Naive thymus-derived CD4-positive, alpha-beta T cell (primary cell): Measurements from ENCODE around the gene CCL7. TPM values are rescaled to one million over a fixed set of nuclear protein-coding genes. Genes with fewer than 3 reads are reported as not detected.

Experiments
- ATAC-seq: fragments of 150-1000 bp; cut with Tn5 transposase; 2 replicates; pipeline ENCODE4 v1.10.0; 2021; ENCODE audit warnings: mild to moderate bottlenecking, moderate library complexity
- CTCF ChIA-PET: fragments of 350-600 bp; sonication (Branson Sonifier 250); formaldehyde crosslinking; loops from one replicate; lab custom pipeline; 2021; ENCODE audit warnings: antibody characterized with exemption; lab: Charles Lee
- POLR2A ChIA-PET: fragments of 350-600 bp; sonication (Branson Sonifier 250); formaldehyde crosslinking; loops from one replicate; lab custom pipeline; 2021; ENCODE audit warnings: antibody characterized with exemption, inconsistent platforms; lab: Charles Lee
- DNase-seq, 9 donors: peaks; one replicate each; pipeline versions ENCODE4 v3.0.0 to v3.0.0-alpha.2; 2020 to 2022; ENCODE audit warnings: mixed read lengths in 1 of 9
- H3K27ac ChIP-seq: one replicate; pipeline ENCODE4 v1.7.0; 2013; ENCODE audit warnings: mild to moderate bottlenecking, low read depth, low read length, moderate library complexity
- H3K27me3 ChIP-seq, 2 donors: one replicate each; pipeline ENCODE4 v1.7.0; 2013; ENCODE audit warnings: low read length in 2 of 2, mild to moderate bottlenecking in 2 of 2, moderate library complexity in 2 of 2; ENCODE audit not compliant: control insufficient read depth in 2 of 2, insufficient read depth in 2 of 2
- H3K36me3 ChIP-seq, 3 experiments: 1 replicate in 2 of 3; 2 replicates in 1 of 3; pipeline ENCODE4 v1.7.0; 2013; ENCODE audit warnings: low read length in 3 of 3, mild to moderate bottlenecking in 3 of 3, moderate library complexity in 1 of 3; ENCODE audit not compliant: insufficient read depth in 3 of 3, control insufficient read depth in 2 of 3
- H3K4me1 ChIP-seq, 2 donors: one replicate each; pipeline ENCODE4 v1.7.0; 2013; ENCODE audit warnings: low read length in 2 of 2, mild to moderate bottlenecking in 2 of 2, moderate library complexity in 1 of 2; ENCODE audit not compliant: control insufficient read depth in 2 of 2, insufficient read depth in 2 of 2
- H3K4me3 ChIP-seq: 2 replicates; pipeline ENCODE4 v1.7.0; 2013; ENCODE audit warnings: mild to moderate bottlenecking, low read length
- H3K9me3 ChIP-seq, 3 experiments: 1 replicate in 2 of 3; 2 replicates in 1 of 3; pipeline ENCODE4 v1.7.0; 2013; ENCODE audit warnings: low read length in 3 of 3; ENCODE audit not compliant: control insufficient read depth in 2 of 3
- H3K27ac Mint-ChIP-seq, 9 donors: one replicate each; pipeline ENCODE4 v1.8.0; 2020 to 2022; ENCODE audit warnings: mixed read lengths in 9 of 9, mild to moderate bottlenecking in 8 of 9, moderate library complexity in 5 of 9, inconsistent platforms in 2 of 9
- H3K27me3 Mint-ChIP-seq, 5 donors: one replicate each; pipeline ENCODE4 v1.8.0; 2021 to 2022; ENCODE audit warnings: mixed read lengths in 5 of 5, mild to moderate bottlenecking in 1 of 5
- H3K36me3 Mint-ChIP-seq, 5 donors: one replicate each; pipeline ENCODE4 v1.8.0; 2020 to 2022; ENCODE audit warnings: mixed read lengths in 5 of 5, mild to moderate bottlenecking in 3 of 5, inconsistent platforms in 1 of 5
- H3K4me1 Mint-ChIP-seq, 7 donors: one replicate each; pipeline ENCODE4 v1.8.0; 2020 to 2022; ENCODE audit warnings: mixed read lengths in 7 of 7, mild to moderate bottlenecking in 3 of 7, inconsistent platforms in 1 of 7
- H3K4me3 Mint-ChIP-seq, 10 donors: one replicate each; pipeline ENCODE4 v1.8.0; 2020 to 2022; ENCODE audit warnings: mild to moderate bottlenecking in 10 of 10, mixed read lengths in 10 of 10, moderate library complexity in 6 of 10, inconsistent platforms in 2 of 10
- H3K9me3 Mint-ChIP-seq, 11 donors: one replicate each; pipeline ENCODE4 v1.8.0; 2020 to 2022; ENCODE audit warnings: mixed read lengths in 11 of 11, mild to moderate bottlenecking in 4 of 11, inconsistent platforms in 1 of 11, moderate library complexity in 1 of 11
- intact Hi-C, 2 donors: fragments of 100-400 bp; cut with micrococcal nuclease; formaldehyde crosslinking; loops; one replicate each; pipeline ENCODE4 v1.15.1; 2023
- polyA plus RNA-seq, 2 donors: library from polyadenylated mRNA; unstranded; fragments of 300-500 nt; fragmentation: Illumina TruSeq; gene quantifications; one replicate each; pipeline ENCODE4 v1.2.3, GENCODE V29; 2021
- total RNA-seq, 6 experiments: library from RNA in 5 of 6; stranded (reverse) in 5 of 6; gene quantifications; 1 replicate in 5 of 6; 2 replicates in 1 of 6; pipeline ENCODE4 v1.2.3 and lab custom pipeline; 2021 to 2026

Gene CCL7
- total and polyA plus RNA-seq, 7 experiments from 2014 or later = not detected

DNA sequence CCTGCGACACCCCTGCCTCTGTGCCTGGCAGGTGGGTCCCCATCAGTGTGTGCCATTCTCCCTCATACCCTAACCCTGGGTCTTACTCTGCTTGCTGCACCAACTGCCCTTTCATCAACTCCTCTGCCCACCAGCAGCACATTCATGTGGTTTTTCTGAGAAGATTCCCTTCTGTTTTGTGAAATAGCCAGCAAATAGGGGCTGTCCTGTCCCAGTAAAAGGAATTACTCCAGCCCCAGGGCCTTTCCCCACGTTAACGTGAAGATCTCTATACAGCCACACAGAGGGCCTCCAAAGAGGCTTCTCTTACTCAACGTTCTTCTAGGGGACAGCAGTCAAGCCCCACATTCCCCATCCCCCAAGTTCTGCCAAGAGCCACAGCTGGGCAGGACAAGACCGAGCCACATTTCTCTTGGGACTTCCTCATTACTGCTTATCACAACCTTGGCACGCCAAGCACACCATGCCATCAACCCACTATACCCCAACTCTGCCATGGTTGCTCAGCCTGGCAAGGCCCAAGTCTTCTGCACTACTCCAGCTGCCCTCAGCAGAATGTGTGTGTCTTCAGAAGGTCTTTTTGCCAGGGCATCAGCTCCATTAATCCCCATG lies 33.6 kb upstream of the CCL7 start:
- no peak for DNase-seq
- ChIA-PET POLR2A (no interaction called here), CTCF (no interaction called here)
- intact Hi-C loops = no loop called here
- Mint-ChIP-seq H3K4me3 (no peak overlapping the region), H3K27me3 (peaks cover 11 to 39% (median 15%) of the 10 kb centered on the region in 5 donors), H3K9me3 (peaks cover 0 to under 1% (median 0%) of the 10 kb centered on the region in 11 donors), H3K27ac (no peak overlapping the region), H3K4me1 (peaks cover 0 to 6% (median 0%) of the 10 kb centered on the region in 7 donors), H3K36me3 (no peaks in the 10 kb centered on the region)
- Histone ChIP-seq H3K27me3 (no peaks in the 10 kb centered on the region), H3K9me3 (no peaks in the 10 kb centered on the region), H3K36me3 (no peaks in the 10 kb centered on the region), H3K4me3 (no peak overlapping the region), H3K4me1 (no peaks in the 10 kb centered on the region), H3K27ac (no peak overlapping the region)
- no peak for ATAC-seq

GRCh38 chr17:34237458-34237857 lies 32.6 kb upstream of the CCL7 start:
- DNase-seq = no peak
- intact Hi-C loops = no loop called here
- ChIA-PET CTCF (no interaction called here), POLR2A (no interaction called here)
- Mint-ChIP-seq H3K9me3 (no peaks in the 10 kb centered on the region), H3K36me3 (no peaks in the 10 kb centered on the region), H3K27ac (no peak overlapping the region), H3K4me1 (peaks cover 0 to 6% (median 0%) of the 10 kb centered on the region in 7 donors), H3K4me3 (no peak overlapping the region), H3K27me3 (peaks cover 9 to 39% (median 13%) of the 10 kb centered on the region in 5 donors)
- H3K4me3 ChIP-seq = no peak overlapping the region
- no peak for ATAC-seq
- no peaks in the 10 kb centered on the region for H3K9me3 ChIP-seq
- H3K36me3 ChIP-seq = no peaks in the 10 kb centered on the region
- H3K27ac ChIP-seq = no peak overlapping the region
- no peaks in the 10 kb centered on the region for H3K4me1 ChIP-seq
- H3K27me3 ChIP-seq = no peaks in the 10 kb centered on the region

DNA sequence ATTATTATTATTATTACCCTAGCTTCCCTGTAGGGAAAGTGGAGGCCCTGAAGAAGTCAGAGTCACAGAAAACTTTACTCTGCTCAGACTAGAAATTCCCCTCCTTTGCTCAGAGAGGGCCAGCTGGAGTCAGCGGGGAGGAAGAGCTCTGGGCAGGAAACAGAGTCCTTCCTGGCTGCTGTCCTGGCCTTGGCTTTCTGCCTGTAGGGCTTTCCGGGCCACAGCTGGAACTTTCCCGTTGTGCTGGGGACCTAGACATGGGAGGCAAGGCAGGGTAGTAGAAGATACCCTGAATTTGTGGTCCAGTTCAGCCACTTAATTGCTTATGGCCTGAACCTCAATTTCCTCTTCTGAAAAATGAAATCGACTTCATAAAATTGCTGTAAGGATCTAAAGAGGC lies 29.0 kb upstream of the CCL7 start:
- no peaks in the 10 kb centered on the region for H3K4me1 ChIP-seq
- H3K36me3 ChIP-seq = no peaks in the 10 kb centered on the region
- Mint-ChIP-seq H3K4me3 (no peak overlapping the region), H3K27me3 (peaks cover 0 to 23% (median 8%) of the 10 kb centered on the region in 5 donors), H3K27ac (no peak overlapping the region), H3K9me3 (no peaks in the 10 kb centered on the region), H3K36me3 (no peaks in the 10 kb centered on the region), H3K4me1 (peaks cover 0 to 6% (median 0%) of the 10 kb centered on the region in 7 donors)
- DNase-seq (no peak), ATAC-seq (no peak)
- H3K27ac ChIP-seq = no peak overlapping the region
- intact Hi-C loops = no loop called here
- H3K4me3 ChIP-seq = no peak overlapping the region
- no peaks in the 10 kb centered on the region for H3K27me3 ChIP-seq
- no peaks in the 10 kb centered on the region for H3K9me3 ChIP-seq
- POLR2A ChIA-PET = no interaction called here
- CTCF ChIA-PET = no interaction called here

DNA sequence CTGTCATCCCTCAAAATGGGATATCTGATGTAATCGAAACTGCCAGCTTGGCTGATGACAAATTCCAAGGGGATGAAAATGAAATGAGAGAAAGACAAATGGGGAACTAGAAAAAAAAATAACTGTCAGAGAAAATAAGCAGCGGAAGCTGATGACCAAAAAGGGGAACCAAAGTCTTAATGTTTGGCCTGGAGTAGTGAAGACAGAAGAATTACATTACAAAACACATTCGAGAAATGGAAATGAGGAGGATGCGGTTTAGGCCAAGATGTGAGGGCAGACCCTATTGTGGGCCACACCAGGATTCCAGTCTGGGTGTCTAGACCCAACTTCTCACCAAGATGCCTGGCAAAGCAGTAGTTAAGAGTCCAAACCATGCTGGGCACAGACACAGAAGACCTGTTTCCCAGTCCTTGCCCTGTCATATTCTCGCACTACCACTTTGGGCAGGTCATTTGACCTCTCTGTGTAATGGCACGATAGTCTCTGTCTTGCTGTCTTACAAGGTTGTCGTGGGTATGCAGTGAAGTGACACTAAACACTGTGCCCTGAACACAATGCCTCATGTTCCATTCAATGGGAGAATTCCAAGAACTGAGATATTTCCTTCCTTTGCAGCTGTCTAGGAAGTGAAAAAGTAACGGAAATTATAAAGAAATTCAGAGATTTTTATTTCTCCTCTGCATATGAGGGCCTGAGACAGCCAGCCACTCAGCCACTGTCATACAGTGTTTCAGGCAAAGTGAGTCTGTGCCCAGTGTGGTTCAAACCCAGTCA lies 27.2 kb upstream of the CCL7 start:
- ATAC-seq (peak; percentile 58), DNase-seq (no peak)
- no peak overlapping the region for H3K4me3 Mint-ChIP-seq
- Histone ChIP-seq H3K9me3 (no peaks in the 10 kb centered on the region), H3K4me1 (no peaks in the 10 kb centered on the region), H3K27me3 (no peaks in the 10 kb centered on the region), H3K27ac (no peak overlapping the region), H3K4me3 (no peak overlapping the region), H3K36me3 (no peaks in the 10 kb centered on the region)
- CTCF ChIA-PET = no interaction called here
- no peak overlapping the region for H3K27ac Mint-ChIP-seq
- POLR2A ChIA-PET = no interaction called here
- no peaks in the 10 kb centered on the region for H3K36me3 Mint-ChIP-seq
- no peaks in the 10 kb centered on the region for H3K4me1 Mint-ChIP-seq
- intact Hi-C loops = no loop called here
- peaks cover 0 to 15% (median 8%) of the 10 kb centered on the region in 5 donors for H3K27me3 Mint-ChIP-seq
- no peaks in the 10 kb centered on the region for H3K9me3 Mint-ChIP-seq

DNA sequence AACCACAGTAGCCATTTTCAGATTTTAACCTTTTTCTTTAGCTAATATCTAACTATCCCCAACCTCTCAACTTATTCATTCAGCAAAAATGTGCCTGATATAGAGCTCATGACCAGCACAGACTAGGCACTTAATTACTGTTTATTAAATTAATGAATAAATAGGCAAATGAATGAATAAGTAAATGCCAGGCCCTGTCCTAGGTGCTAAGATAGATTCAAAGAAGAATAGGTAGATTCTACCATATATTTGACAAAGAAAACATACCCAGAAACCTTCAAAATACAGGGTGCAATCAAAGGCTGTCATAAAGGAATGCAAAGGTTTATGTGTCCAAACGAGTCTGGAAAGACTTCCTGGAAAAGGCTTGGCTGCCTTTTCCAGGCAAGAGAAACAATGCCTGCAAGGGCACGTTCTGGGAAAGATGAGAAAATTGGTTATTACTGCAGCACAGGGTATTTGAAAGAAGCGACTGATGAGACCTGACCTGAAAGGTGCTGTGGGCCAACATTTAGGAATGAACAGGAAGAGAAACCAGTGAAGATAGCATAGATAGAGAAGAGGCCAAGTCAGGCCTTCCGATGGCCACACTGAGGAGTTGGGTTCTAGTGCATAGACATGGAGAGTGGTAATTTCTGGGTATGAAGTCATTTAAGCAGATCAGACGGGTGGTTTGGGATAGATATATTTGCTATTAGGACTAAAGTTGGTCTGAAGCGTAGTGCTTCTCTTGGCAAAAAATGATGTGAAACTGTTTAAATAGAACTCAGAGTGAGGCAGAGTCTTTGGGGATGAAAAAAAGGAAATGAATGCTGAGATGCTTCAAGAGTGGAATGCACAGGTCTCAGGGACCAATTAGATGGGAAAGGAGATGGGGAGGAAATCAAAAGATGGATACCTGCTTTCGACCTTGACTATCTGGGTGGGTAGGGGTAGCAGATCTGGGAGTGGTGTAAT lies 26.4 kb upstream of the CCL7 start:
- Mint-ChIP-seq H3K9me3 (no peaks in the 10 kb centered on the region), H3K27ac (no peak overlapping the region), H3K4me3 (no peak overlapping the region), H3K27me3 (peaks cover 0 to 15% (median 10%) of the 10 kb centered on the region in 5 donors), H3K36me3 (no peaks in the 10 kb centered on the region), H3K4me1 (no peaks in the 10 kb centered on the region)
- no peaks in the 10 kb centered on the region for H3K36me3 ChIP-seq
- ChIA-PET POLR2A (no interaction called here), CTCF (no interaction called here)
- intact Hi-C loops = no loop called here
- no peaks in the 10 kb centered on the region for H3K27me3 ChIP-seq
- DNase-seq (no peak), ATAC-seq (no peak)
- no peak overlapping the region for H3K27ac ChIP-seq
- H3K4me1 ChIP-seq = no peaks in the 10 kb centered on the region
- H3K4me3 ChIP-seq = no peak overlapping the region
- H3K9me3 ChIP-seq = no peaks in the 10 kb centered on the region

DNA sequence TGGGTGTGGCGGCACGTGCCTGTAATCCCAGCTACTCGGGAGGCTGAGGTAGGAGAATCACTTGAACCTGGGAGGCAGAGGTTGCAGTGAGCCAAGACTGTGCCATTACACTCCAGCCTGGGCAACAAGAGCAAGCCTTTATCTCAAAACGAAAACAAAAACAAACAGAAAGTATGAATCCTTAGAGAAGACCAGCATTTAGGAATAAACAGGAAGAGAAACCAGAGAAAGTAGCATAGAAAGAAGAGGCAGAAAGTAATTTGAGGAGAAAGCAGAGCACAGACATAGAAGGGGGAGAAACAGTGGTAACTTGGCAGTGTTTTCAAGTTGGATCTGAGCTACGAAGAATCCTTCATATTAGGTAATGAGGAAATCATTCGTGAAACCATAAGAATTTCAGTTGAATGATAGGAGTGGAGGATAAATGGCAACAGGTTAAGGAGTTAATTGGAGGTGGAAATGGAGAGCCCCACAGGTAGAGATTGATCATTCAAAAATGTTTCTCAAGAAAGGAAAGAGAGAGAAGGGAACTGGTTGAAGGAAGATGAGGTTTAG lies 24.6 kb upstream of the CCL7 start:
- Mint-ChIP-seq H3K4me3 (no peak overlapping the region), H3K9me3 (peaks cover 0 to 1% (median 0%) of the 10 kb centered on the region in 11 donors), H3K27me3 (peaks cover 0 to 9% (median 0%) of the 10 kb centered on the region in 5 donors), H3K36me3 (no peaks in the 10 kb centered on the region), H3K27ac (no peak overlapping the region), H3K4me1 (peaks cover 0 to 2% (median 0%) of the 10 kb centered on the region in 7 donors)
- H3K4me3 ChIP-seq = no peak overlapping the region
- intact Hi-C loops = no loop called here
- DNase-seq (no peak), ATAC-seq (no peak)
- H3K9me3 ChIP-seq = no peaks in the 10 kb centered on the region
- CTCF ChIA-PET = no interaction called here
- H3K36me3 ChIP-seq = no peaks in the 10 kb centered on the region
- H3K27ac ChIP-seq = no peak overlapping the region
- no peaks in the 10 kb centered on the region for H3K27me3 ChIP-seq
- POLR2A ChIA-PET = no interaction called here
- H3K4me1 ChIP-seq = no peaks in the 10 kb centered on the region
